ENCODE results near the gene HBD.

DNA sequence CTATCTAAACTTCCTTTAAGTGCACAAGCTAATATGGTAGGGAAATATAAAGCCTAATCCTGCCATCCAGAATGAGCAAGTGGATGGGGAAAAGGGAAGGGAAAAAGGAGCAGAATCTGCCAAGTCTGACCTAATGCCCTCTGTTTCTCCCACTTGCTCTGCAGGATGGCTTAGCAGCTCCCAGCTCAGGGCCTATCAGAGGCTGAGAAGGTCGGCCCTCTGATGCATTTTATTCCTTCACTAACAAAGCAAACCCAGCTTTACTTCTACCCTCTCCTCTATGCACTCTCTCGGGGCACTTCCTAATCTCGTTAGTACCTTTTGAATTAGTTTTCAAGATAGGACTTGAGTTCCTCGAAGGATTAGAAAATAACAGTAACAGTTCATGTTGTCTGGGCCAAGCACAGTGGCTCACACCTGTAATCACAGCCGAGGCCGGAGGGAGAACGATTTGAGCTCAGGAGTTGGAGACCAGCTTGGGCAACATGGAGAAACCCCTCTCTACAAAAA lies 23.9 kb downstream of the HBD start:
- TF ChIP-seq BACH1 (tag; IDR thresholded peaks at IDR 0.05) (no peak), RFX1 (IDR thresholded peaks at IDR 0.05) (no peak), POLR2A (conservative IDR thresholded peaks at IDR 0.05) (no peak), RCOR1 (IDR thresholded peaks at IDR 0.05; ENCODE audit: borderline replicate concordance in 1 of 2, low read depth in 2 of 2, low read length in 2 of 2) (no peak), PTBP1 (IDR thresholded peaks at IDR 0.05; ENCODE audit: low read depth, low read length) (no peak), KDM1A (IDR thresholded peaks at IDR 0.05) (no peak), CTCF (IDR thresholded peaks at IDR 0.05 in 2 of 3, conservative IDR thresholded peaks at IDR 0.05 in 1 of 3; ENCODE audit: insufficient read depth in 2 of 3, low read depth in 1 of 3, low read length in 3 of 3) (no peak), POU5F1 (IDR thresholded peaks at IDR 0.05; ENCODE audit: borderline replicate concordance, low read depth, low read length, partially characterized antibody) (no peak), ZNF274 (IDR thresholded peaks at IDR 0.05; ENCODE audit: borderline replicate concordance, low read depth, low read length) (no peak), ARNT (IDR thresholded peaks at IDR 0.05) (no peak), SETDB1 (IDR thresholded peaks at IDR 0.05; ENCODE audit: low read length) (no peak), PHF21A (IDR thresholded peaks at IDR 0.05; ENCODE audit: borderline replicate concordance, low read depth) (no peak)

Data from K562 (cell line).